ENCODE measurements around the gene RMDN2.
"Not testable (repeated sequence)": the region's sequence is repeated elsewhere in the genome, so short reads cannot be mapped to it uniquely, and the experiment has no call there.

The RMDN2 gene

DNA sequence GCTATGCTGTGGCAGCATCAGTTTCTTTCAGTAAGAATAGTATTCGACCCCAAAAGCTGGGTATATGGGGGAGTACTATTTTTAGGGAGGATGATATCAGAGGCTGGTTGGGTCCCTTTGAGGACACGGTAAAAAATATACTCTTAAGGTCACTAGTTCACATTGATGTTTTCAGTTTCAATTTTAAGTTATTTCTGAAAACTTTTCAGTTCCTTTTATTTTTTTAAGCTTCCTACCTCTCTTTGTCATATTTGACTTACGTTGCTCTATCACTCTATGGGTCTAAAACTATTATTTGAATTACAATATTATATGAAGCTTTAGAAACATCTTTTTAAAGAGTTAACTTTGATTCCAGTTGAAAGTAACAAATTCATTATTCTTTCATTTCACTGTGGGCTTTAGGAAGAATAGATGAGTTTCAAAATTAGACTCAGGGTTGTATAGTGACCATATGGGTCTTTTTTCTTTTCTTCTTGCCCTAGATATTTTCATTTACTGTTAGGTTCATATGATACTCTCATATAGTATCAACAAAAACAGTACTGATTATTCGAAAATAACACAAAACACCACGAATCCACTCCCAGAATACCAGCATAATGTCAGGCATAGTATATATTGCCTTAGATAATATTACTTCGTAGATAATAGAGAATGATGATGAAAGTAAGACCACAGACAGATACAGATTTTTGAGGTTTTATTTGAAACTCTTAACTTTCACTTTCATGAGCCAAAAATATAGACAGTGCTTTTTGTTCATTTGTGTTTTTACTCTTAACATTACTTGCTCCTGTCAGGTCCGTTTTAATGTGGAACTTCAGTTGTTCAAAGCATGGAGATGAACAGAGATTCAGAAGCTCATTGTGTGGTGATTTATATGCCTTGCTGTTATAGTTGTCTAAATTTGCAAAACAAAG lies 9.8 kb downstream of the RMDN2 start:
- DNase-seq (ENCODE audit: low read depth), result no peak

DNA sequence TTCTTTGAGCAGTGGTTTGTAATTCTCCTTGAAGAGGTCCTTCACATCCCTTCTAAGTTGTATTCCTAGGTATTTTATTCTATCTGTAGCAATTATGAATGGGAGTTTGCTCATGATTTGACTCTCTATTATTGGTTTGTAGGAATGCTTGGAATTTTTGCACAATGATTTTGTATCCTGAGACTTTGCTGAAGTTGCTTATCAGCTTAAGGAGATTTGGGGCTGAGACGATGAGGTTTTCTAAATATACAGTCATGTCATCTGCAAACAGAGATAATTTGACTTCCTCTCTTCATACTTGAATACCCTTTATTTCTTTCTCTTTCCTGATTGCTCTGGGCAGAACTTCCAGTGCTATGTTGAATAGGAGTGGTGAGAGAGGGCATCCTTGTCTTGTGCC lies 12.5 kb downstream of the RMDN2 start:
- not testable (repeated sequence) for DNase-seq (ENCODE audit: low read depth)

DNA sequence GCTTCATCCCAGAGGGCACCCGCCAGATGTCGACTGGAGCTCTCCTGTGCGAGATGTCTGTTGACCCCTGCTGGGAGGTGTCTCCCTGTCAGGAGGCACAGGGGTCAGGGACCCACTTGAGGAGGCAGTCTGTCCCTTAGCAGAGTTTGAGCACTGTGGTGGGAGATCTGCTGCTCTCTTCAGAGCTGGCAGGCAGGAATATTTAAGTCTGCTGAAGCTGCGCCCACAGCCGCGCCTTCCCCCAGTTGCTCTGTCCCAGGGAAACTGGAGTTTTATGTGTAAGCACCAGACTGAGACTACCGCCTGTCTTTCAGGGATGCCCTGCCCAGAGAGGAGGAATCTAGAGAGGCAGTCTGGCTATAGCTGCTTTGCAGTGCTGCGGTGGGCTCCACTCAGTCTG lies 16.2 kb downstream of the RMDN2 start:
- not testable (repeated sequence) for DNase-seq (ENCODE audit: low read depth)

DNA sequence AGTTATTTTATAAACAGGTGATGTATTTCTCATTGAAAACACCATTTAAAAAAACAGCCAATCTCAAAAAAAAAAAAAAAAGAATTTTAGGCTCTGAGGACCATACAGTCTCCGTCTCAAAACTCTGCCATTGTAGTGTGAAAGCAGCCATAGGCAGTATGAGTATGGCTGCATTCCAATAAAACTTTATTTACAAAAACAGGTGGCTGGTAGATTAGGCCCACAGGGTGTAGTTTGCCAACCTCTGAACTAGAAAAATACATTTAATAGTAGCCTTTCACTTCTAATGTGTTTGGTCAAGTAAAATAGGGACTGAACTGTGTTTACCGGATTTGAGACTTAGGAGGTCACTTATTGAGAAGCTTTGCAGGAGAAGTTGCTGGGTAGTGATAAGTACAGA lies 19.2 kb downstream of the RMDN2 start:
- no peak for DNase-seq (ENCODE audit: low read depth)

DNA sequence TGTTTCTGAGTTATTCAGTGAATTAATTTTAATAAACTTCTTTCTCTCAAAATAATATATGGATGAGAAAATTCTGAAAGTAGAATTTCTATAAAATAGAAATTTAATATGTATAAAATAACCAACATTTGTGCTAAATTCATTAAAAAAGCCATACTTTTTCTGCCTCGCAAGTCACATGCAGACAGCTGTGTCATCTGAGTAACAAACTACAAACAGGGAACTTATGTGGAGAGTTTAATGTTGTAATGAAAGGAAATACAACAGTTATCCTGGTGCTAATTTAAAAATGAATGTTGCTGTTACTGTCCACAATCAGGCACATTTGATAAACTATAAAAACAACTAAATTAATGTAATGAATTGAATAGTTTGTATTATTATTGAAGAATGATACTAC lies 22.2 kb downstream of the RMDN2 start:
- no peak for DNase-seq (ENCODE audit: low read depth)

DNA sequence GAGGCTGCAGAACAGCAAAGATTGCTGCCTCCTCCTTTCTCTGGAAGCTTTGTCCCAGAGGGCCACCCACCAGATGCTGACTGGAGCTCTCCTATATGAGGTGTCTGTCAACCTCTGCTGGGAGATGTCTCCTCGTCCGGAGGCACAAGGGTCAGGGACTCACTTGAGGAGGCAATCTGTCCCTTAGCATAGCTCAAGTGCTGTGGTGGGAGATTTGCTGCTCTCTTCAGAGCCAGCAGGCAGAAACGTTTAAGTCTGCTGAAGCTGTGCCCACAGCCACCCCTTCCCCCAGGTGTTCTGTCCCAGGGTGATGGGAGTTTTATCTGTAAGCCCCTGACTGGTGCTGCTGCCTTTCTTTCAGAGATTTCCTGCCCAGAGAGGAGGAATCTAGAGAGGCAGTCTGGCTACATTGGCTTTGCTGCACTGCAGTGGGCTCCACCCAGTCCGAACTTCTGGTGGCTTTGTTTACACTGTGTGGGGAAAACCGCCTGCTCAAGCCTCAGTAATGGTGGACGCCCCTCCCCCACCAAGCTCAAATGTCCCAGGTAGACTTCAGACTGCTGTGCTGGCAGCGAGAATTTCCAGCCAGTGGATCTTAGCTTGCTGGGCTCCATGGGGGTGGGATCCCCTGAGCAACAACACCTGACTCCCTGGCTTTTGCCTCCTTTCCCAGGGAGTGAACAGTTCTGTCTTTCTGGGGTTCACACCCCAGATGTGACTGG lies 37.1 kb downstream of the RMDN2 start:
- not testable (repeated sequence) for DNase-seq (ENCODE audit: low read depth)

DNA sequence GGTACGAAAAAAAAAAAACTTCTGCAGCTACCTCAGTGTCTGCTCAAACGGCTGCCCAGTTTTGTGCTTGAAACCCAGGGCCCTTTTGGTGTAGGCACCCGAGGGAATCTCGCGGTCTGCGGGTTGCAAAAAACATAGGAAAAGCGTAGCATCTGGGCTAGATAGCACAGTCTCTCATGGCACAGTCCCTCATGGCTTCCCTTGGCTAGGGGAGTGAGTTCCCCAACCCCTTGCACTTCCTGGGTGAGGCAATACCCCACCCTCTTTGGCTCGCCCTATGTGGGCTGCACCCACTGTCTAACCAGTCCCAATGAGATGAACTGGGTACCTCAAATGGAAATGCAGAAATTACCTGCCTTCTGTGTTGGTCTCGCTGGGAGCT lies 37.6 kb downstream of the RMDN2 start:
- not testable (repeated sequence) for DNase-seq (ENCODE audit: low read depth)

DNA sequence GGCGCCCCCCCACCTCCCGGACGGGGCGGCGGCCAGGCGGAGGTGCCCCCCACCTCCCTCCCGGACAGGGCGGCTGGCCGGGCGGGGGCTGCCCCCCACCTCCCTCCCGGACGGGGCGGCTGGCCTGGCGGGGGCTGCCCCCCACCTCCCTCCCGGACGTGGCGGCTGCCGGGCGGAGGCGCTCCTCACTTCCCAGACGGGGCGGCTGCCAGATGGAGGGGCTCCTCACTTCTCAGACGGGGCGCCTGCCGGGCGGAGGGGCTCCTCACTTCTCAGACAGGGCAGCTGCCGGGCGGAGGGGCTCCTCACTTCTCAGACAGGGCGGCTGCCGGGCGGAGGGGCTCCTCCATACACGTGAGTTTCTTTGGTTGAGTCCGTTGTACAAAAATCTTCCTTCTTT lies 38.8 kb downstream of the RMDN2 start:
- not testable (repeated sequence) for DNase-seq (ENCODE audit: low read depth)

DNA sequence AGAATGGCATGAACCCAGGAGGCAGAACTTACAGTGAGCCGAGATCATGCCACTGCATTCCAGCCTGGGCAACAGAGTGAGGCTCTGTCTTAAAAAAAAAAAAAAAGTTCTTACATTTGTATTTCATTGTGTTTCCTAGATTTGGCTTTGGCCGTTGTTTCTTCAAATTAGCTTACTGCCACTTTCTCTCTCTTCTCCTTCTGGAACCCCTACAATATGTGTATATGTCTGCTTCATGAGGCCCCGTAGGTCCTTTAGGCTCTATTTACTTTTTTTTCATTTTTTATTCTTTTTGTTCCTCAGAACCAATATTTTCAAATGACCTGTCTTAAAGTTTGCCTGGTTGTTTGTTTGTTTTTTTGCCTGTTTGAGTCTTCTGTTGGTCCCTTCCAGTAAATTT lies 41.2 kb downstream of the RMDN2 start:
- no peak for DNase-seq (ENCODE audit: low read depth)

DNA sequence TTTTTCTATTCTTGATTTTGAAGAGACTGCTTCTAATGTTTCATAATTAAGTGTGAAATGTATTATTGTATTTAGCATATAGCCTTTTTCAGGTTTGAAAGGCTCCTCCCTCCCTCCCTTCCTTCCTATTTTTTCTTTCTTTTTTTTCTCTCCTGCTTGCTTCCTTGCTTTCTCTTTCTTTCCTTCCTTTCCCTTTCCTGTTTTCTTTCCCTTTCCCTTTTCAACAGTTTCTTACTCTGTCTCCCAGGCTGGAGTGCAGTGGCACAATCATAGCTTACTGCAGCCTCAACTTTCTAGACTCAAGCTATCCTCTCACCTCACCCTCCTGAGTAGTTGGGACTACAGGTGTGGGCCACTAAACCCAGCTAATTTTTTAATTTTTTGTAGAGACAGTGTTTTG lies 44.6 kb downstream of the RMDN2 start:
- DNase-seq (ENCODE audit: low read depth), result no peak

DNA sequence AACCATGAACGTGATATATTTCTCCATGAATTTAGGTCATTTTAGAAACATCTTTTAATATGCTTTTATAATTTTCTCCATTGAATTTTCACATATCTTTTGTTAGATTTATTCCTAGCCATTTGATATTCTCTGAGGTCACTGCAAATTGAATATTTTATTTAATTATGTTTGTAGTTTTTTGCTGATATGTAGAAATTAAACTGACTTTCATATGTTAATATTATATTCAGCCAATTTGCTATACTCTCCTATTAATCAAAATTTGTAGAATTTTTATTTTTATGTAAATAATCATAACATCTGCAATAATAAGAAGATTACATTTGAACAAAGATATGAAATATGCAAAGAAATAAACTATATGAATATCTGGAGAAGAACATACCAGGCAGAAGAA lies 46.9 kb downstream of the RMDN2 start:
- DNase-seq (ENCODE audit: low read depth), result no peak

DNA sequence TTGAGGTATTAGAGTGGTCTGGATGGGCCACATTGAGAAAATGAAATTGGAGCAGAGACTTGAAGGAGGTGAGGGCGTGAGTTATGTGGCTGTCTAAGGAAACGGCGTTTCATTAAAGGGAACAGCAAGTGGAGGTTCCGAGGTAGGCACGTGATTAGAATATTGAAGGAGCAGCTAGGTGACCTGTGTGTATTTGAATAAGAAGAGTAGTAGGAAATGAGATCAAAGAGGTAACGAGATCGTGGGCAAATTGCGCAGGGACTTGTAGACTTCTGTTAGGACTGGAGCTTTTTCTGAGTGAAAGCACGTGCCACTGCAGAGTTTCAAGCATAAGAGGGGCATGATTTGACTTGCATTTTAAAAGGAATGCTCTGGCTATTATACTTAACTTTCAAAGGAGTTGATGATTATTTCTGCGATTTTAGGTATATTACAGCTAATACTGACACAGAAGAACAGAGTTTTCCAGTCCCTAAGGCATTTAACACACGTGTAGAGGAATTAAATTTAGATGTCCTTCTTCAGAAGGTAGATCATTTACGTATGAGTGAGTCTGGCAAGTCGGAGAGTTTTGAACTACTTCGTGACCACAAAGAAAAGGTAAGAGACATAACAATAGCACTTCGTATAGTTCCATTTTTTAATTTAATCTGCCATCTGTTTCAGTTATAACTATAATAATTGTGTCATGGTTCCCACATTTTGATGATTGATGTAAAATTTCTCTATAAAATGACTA lies 48.7 kb downstream of the RMDN2 start:
- no peak for DNase-seq (ENCODE audit: low read depth)

DNA sequence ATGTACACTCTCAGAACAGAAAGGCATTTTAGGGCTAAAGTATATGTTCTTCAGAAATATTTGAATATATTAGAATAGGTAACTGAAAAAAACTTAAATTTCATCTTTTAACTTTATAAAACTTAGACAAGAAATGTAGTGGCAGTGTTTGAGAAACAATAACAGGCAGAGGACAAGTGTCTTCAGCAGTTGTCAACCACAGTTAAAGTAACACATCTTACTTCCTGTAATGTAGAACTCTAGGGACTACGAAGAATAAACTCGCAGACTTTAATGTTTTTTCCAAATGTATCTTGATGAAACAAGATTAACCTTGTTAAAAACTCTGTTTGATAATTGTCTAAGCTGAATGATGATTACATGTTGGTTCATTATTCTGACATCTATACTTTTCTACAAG lies 50.7 kb downstream of the RMDN2 start:
- DNase-seq (ENCODE audit: low read depth), result no peak

DNA sequence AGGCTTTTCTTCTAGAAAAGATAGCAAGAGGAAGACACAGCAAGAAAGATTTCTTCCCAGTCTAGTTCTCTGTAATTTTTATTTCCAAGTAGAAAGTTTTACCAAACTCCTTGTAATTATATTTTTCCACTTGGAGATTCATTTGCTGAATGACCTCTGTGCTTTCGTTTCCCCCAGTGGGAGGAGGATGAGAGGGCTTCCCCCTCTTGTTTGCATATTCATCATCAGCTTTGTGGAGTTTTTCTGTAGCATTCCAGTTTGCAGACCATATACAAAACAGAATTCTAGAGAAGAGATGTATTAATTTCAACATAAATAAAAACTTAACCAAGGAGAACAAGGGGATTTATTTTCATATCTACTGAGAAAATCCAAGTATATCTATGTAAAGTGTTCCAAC lies 51.3 kb downstream of the RMDN2 start:
- DNase-seq (ENCODE audit: low read depth), result no peak

DNA sequence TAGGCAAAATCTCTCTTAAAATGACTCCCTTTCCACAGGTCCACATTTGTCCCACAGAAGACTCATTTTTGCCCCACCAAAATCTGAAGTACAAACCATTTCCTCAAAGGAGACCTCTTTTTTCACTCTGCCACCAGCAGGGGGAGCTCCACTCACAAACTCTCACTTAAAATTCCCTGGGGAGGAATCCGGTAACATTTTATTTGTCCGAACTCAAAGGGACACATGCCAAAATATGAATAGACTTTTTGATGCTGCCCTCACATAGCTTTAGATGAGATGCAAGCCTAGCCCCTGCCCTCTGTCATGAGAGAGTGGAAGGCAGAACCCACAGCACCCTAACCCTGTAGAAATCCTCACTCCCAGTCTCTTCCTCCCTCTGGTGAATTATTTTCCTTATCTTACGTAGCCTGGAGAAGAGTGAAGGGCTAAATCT lies 57.1 kb downstream of the RMDN2 start:
- DNase-seq (ENCODE audit: low read depth), result peak; percentile 49

DNA sequence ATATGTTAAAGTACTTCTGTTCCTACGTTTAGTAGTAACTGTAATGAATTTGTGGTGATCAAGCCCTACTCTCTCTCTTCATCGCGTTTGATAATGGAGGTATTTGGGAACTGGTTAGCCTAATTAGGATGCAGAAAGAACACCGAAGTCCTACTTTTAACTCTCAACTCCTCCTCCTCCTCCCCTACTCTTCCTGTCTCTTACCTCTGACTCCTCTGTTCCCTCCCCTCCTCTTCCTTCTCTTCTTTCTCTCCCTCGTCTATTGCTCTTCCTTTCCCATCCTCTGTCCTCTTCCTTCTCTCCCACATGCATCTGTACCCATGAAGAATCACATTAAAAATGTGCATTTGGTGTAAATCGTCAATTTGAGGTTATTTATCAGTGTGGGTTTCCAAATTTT lies 57.8 kb downstream of the RMDN2 start:
- DNase-seq (ENCODE audit: low read depth), result no peak

DNA sequence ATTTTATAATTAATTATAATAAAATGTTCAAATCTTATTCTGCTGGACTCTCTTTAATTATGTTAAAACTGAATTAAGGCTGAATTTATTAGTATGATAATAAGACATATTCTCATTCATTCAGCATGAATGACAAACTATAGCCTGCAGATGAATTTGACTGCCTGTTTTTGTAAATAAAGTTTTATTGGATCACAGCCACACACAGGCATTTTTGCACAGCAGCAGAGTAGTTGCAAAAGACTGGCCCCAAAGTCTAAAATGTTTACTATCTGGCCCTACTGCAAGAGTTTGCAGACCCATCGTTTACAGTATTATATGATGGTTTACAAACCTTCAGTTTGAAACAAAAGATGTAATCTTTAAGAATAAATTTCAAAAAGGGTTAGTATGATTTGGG lies 58.6 kb downstream of the RMDN2 start:
- DNase-seq (ENCODE audit: low read depth), result no peak

DNA sequence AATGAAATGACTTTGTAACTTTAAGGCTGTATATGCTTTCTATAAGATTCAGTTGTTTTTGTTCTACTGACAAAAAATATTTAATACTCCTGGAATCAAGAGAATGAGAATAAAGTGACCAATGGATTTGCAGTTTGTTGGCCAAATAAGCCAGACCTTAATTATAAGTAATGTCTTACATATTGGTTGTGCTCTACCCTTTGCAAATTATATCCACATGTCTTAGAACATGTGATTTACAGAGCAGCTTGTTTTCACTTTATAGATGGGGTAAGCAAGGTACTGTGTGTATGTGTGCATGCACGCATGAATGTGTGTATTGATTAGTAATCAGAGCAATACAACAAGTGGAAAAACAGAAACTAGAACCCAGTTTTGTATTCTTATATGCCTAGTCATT lies 59.1 kb downstream of the RMDN2 start:
- no peak for DNase-seq (ENCODE audit: low read depth)

DNA sequence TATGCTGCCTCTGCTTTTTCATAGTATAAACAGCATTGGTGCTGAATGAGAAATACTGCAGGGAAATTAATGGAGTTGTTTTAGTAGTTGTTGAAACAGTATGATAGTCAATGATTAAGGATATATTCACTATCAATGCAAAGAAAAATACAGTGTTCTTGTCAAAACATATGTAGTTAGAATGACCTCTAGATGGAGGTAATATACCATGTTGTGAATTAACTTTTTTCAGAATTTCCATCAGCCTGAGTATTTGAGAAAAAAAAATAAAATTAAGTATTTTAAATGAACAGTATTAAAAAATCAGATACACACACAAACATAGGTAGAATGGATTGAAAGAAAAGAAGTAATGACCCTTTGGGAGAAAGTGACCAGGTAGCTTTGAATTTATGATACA lies 59.5 kb downstream of the RMDN2 start:
- DNase-seq (ENCODE audit: low read depth), result no peak

DNA sequence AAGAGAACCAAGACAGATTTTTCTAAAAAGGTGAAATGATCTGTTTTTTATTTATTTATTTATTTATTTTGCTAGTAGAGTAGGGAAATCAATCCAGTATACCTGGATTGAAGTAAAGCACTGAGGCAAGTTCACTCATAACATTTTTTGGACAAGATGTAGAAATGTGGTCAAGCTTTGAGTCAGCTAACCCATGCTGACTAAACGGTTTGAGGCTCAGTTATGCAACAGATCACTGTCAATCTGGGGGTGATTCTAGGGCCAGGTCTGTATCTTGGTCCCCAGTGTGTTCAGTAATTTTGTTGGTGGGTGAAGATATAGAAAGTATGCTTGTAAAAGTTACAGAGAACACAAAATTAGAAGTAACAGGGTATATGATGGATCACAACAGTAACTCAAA lies 60.2 kb downstream of the RMDN2 start:
- no peak for DNase-seq (ENCODE audit: low read depth)

DNA sequence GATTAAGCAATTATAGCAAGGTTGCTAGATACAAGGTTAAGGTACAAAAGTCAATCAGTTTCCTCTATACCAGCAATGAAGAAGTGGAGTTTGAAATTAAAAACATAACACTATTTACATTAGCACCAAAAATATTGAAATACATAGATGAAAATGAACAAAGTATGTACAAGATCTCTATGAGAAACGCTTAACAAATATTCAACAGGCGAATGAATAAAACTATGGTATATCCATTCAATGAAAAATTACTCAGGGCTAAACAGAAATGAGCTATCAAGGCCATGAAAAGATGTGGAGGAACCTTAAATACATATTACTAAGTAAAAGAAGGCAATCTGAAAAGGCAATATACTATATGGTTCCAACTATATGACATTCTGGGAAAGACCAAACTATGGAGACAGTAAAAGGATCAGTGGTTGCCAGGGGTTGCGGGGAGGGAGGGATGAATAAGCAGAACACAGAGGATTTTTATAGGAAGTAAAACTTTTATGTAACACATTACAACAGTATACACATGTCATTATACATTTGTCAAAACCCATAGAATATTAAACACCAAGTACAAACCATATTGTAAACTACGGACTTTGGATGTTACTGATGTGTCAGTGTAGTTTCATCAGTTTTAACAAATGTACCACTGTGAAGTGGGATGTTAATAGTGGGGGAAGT lies 62.1 kb downstream of the RMDN2 start:
- DNase-seq (ENCODE audit: low read depth), result no peak

DNA sequence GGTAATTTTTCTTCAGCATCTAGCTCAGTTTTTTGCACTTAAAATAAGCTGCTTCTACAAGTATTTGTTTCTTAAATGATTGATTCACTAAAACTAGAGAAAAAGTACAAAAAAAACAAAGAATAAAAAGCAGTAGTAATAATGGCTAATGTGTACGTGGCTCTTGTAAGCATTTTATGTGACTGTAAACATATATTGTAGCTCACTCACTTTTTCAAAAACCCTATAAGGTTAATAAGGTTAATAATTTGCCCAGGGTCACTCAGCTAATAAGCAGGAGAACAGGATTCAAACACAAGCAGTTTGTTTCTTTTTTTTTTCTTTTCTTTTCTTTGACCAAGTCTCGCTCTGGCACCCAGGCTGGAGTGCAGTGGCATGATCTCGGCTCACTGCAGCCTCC lies 67.5 kb downstream of the RMDN2 start:
- DNase-seq (ENCODE audit: low read depth), result no peak
